Stomach (tissue), 4 donors: ENCODE data around the gene HSH2D.

Experiments used
- CTCF ChIP-seq, 7 experiments: fragments of 450-650 bp in 4 of 7; fragments of 200-600 bp in 3 of 7; sonication (generic) in 3 of 7; IDR thresholded peaks; one replicate each; pipeline ENCODE4 v1.5.1; 2016 to 2019; ENCODE audit warnings: antibody characterized with exemption in 7 of 7, control low read depth in 2 of 7, mild to moderate bottlenecking in 1 of 7
- EP300 ChIP-seq: sonication (generic); formaldehyde crosslinking; IDR thresholded peaks from one replicate; pipeline ENCODE4 v1.6.1; 2017; ENCODE audit warnings: antibody characterized with exemption
- POLR2A ChIP-seq, 4 donors: fragments of 450-650 bp; IDR thresholded peaks; one replicate each; pipeline ENCODE4 v1.6.1; 2016; ENCODE audit warnings: antibody characterized with exemption in 4 of 4, control low read depth in 2 of 4, mild to moderate bottlenecking in 1 of 4, moderate library complexity in 1 of 4

DNA sequence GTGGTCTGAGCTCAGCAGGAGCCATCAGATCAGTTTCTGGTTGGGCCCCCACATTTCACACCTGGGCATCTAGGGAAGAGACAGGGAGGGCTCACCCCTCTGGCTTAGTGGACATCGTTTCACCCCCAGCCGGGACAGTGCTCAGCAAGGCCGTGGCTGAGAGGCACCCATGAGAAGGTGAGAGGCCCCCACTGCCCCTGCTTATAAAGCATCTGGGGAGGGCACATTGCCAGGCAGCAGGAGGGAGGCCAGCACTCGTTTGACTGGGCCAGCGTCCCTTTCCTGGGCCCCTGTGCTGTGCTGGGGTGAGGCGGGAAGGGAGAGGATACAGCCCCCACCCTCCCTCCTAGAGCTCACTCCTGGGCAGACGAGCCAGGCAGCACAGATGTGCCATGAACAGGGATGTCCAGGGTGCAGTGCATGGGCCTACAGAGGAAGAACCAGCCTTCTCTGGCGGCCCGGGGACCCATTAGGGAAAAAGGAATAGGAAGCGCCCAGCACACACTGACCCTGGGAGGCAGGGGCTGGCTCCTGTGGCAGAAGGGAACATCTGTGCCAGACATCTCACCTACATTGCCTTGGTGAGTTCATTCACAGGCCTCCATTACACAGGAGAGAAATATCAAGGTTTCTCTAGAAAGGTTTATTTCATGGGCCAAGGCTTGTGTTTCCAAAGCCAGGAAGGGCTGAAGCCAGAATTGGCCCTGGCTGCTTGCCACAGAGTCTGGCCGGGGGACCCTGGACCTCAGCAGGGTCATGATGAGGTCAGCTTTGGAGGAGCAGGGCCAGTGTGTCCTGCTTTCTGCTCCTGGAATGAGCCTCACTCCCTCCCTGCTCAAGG, 61.9 kb downstream of the HSH2D start:
- TF ChIP-seq EP300 (no peak), CTCF (IDR thresholded peaks at IDR 0.05) (no peak), POLR2A (IDR thresholded peaks at IDR 0.05) (no peak)
